ENCODE measurements around the gene SLC9A3. TPM values are rescaled to one million over a fixed set of nuclear protein-coding genes. Genes with fewer than 3 reads are reported as not detected.

The SLC9A3 gene
- total RNA-seq, 1 donor from 2014 or later = 6.4 TPM

DNA sequence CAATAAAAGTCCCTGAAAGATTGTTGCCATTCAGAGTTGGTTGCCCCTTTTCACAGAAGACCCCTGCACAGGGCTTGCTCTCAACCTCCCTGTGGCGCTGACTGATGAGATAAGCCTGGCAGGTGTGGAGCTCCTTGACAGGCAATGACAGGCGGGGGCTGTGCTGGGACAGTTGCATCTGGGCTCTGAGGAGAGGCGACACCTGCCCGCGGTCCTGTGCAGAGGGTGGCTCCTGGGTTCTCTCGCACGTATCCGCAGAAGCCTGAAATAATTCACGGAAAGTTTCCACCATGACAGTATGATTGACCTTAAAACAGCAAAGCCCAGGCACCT, 101.0 kb downstream of the SLC9A3 start:
- Mint-ChIP-seq H3K27ac (no peak overlapping the region), H3K4me1 (ENCODE audit: unreplicated experiment) (peaks cover 13% of the 10 kb centered on the region), H3K36me3 (no peaks in the 10 kb centered on the region), H3K4me3 (no peak overlapping the region), H3K27me3 (no peaks in the 10 kb centered on the region), H3K9me3 (peaks cover 6% of the 10 kb centered on the region)
- no peak for DNase-seq (ENCODE audit: extremely low spot score, unreplicated experiment)
- TF ChIP-seq, protein P1, sequence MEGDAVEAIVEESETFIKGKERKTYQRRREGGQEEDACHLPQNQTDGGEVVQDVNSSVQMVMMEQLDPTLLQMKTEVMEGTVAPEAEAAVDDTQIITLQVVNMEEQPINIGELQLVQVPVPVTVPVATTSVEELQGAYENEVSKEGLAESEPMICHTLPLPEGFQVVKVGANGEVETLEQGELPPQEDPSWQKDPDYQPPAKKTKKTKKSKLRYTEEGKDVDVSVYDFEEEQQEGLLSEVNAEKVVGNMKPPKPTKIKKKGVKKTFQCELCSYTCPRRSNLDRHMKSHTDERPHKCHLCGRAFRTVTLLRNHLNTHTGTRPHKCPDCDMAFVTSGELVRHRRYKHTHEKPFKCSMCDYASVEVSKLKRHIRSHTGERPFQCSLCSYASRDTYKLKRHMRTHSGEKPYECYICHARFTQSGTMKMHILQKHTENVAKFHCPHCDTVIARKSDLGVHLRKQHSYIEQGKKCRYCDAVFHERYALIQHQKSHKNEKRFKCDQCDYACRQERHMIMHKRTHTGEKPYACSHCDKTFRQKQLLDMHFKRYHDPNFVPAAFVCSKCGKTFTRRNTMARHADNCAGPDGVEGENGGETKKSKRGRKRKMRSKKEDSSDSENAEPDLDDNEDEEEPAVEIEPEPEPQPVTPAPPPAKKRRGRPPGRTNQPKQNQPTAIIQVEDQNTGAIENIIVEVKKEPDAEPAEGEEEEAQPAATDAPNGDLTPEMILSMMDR (conservative IDR thresholded peaks at IDR 0.05) = no peak

DNA sequence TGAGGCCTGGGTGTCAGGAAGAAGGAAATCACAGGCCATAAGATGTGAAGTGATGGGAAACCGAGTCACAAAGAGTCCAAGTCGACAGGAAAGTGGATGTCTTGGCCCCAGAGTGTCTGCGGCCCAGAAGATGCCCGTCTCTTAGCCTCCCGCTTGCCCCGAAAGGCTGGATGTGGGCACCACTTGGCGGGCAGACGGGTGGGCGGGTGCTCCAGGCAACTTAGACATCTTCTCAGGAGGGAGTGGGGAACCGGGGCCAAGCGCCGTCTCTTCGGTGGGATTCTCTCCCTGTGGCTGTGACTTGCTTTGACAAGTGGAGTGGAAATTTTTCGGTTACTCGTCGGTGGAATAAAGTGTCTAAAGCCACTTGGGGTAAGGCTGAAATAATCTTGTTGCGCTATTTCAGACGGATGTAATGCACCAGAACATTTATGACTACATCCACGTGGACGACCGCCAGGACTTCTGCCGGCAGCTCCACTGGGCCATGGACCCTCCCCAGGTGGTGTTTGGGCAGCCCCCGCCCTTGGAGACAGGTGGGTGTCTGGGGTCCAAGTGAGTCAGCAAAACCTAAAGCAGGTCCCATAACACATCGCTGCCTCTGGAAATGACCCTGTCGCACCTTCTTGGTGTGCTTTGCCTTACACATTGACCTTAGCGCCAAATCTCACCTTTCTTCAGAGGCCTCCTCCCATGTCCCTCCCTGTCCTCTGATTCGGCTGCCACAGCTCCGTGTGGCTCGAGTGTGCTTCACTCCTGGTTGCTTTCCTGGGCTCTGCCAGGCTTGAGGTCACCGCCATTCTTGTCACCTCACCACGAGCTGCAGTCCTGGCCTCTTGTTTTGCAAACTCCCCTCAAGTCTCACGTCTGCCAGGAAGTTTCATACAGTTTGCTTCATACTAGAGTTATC, 101.7 kb downstream of the SLC9A3 start:
- no peak for DNase-seq (ENCODE audit: extremely low spot score, unreplicated experiment)

DNA sequence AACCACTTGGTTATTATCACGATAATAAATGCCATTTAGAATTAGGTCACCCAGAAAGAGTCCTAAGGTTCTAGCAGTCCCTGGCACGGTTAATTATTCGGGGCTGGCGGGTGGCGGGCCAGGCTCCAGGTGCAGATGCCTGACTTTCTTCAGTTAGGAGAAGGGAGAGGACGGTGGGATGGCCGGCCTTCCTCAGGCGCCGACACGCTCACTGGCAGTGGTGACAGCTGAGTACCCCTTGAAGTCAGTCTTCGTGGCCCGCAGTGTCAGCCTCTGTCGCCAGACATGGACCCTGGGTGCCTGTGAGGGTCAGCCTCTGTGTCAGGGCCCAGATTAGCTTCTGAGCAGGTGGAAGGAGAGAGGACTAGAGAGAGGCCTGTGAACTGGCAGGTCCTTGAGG, 102.3 kb downstream of the SLC9A3 start:
- Mint-ChIP-seq H3K4me1 (ENCODE audit: unreplicated experiment) (peaks cover 19% of the 10 kb centered on the region), H3K27ac (no peak overlapping the region), H3K36me3 (no peaks in the 10 kb centered on the region), H3K27me3 (no peaks in the 10 kb centered on the region), H3K9me3 (peaks cover 6% of the 10 kb centered on the region), H3K4me3 (no peak overlapping the region)
- no peak for DNase-seq (ENCODE audit: extremely low spot score, unreplicated experiment)
- TF ChIP-seq, protein P1 (conservative IDR thresholded peaks at IDR 0.05) = no peak

More for the DNA sequence above, 101.7 kb downstream of the SLC9A3 start:
- H3K27me3 Mint-ChIP-seq = no peaks in the 10 kb centered on the region
- peaks cover 6% of the 10 kb centered on the region for H3K9me3 Mint-ChIP-seq
- TF ChIP-seq, protein P1 (conservative IDR thresholded peaks at IDR 0.05) = no peak
- H3K4me1 Mint-ChIP-seq (ENCODE audit: unreplicated experiment) = peaks cover 19% of the 10 kb centered on the region
- no peak overlapping the region for H3K4me3 Mint-ChIP-seq
- no peaks in the 10 kb centered on the region for H3K36me3 Mint-ChIP-seq
- no peak overlapping the region for H3K27ac Mint-ChIP-seq

DNA sequence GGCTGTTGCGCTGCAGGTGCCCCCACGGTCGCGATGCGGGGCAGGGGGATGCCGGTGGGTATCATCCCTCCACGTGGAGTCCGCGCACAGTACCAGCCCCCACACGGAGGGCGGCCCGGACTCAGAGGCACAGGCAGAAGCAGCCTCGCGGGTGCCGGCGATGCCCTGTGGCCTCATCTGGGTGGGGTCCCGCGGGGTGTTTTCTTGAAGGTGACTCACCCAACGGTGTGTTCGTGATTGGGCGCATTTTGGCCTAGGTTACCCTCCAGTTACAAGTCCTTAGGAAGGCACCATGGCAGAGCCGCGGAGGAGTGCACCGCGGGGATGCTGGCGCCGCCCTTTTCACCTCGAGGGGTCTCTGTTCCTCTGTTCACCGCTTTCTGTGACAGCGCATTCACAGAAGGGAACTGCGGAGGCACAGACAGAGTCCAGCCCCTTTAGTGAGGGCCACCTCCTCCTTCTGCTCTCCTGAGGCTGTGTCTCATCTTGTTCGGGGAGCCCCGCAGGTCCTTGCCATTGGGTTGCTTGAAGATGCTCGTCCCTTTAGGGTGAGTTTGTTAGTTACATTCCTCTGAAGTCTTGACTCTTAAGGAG, 102.9 kb downstream of the SLC9A3 start:
- Mint-ChIP-seq H3K36me3 (no peaks in the 10 kb centered on the region), H3K4me3 (no peak overlapping the region), H3K4me1 (ENCODE audit: unreplicated experiment) (peaks cover 19% of the 10 kb centered on the region)

DNA sequence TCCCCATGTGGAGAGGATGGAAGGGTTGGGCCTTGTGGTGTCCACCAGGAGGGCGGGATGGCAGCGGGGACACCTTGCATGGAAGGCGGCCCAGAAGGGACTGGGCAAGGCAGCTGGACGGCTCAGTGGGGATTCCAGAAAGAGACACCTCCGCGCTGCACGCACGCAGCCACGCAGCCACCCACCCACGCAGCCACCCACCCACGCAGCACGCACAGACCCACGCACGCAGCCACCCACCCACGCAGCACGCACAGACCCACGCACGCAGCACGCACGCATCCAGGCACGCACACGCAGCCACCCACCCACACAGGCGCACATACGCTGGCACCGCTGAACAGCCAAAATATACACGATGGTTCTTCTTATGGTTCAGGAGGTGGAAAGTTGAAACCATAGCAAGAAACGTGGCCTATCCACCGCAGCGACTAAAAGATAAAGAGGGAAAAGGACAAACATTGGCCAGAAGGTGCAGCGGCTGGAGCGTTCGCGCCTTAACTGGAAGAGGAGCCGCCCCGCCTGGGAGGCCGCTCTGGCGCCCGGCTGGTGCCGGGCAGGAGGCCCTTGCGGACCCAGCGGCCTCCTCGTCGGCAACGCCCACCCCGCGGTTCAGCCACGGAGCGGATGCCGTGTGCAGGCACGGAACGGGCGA, 103.5 kb downstream of the SLC9A3 start:
- TF ChIP-seq, protein P1 (conservative IDR thresholded peaks at IDR 0.05) = no peak
- H3K9me3 Mint-ChIP-seq = no peaks in the 10 kb centered on the region
- H3K27me3 Mint-ChIP-seq = no peaks in the 10 kb centered on the region
- H3K4me1 Mint-ChIP-seq (ENCODE audit: unreplicated experiment) = peaks cover 21% of the 10 kb centered on the region
- no peak for DNase-seq (ENCODE audit: extremely low spot score, unreplicated experiment)
- no peaks in the 10 kb centered on the region for H3K36me3 Mint-ChIP-seq
- H3K27ac Mint-ChIP-seq = no peak overlapping the region
- H3K4me3 Mint-ChIP-seq = no peak overlapping the region

More for the DNA sequence above, 102.9 kb downstream of the SLC9A3 start:
- no peak for DNase-seq (ENCODE audit: extremely low spot score, unreplicated experiment)
- H3K27ac Mint-ChIP-seq = no peak overlapping the region
- H3K9me3 Mint-ChIP-seq = peaks cover 5% of the 10 kb centered on the region
- TF ChIP-seq, protein P1 (conservative IDR thresholded peaks at IDR 0.05) = no peak
- H3K27me3 Mint-ChIP-seq = no peaks in the 10 kb centered on the region

Small RNA genes within 50 kb of the gene (microRNA-seq; reads per million reads assigned to microRNA genes)
- not detected for gene MIR4456

Other genes starting within 250 kb of the SLC9A3 start
- gene AHRR, start 202.7 kb downstream of the SLC9A3 start, total RNA-seq (ENCODE audit: low replicate concordance) = 7.9 and 13.4 TPM in 2 replicates
- 62.9 and 64.6 TPM in 2 replicates for gene EXOC3, start 81.3 kb downstream of the SLC9A3 start, total RNA-seq (ENCODE audit: low replicate concordance)
- gene CEP72, start 87.9 kb upstream of the SLC9A3 start, total RNA-seq (ENCODE audit: low replicate concordance) = 14.2 and 27.8 TPM in 2 replicates
- 3.6 and 5.0 TPM in 2 replicates for gene TPPP, start 168.9 kb upstream of the SLC9A3 start, total RNA-seq (ENCODE audit: low replicate concordance)

Data from type B pancreatic cell (in vitro differentiated cells).